GM19372 (cell line): ENCODE data around the gene TMEM269.
"Not testable (repeated sequence)": the region's sequence is repeated elsewhere in the genome, so short reads cannot be mapped to it uniquely, and the experiment has no call there.

Source experiments
- ATAC-seq: cut with Tn5 transposase; IDR thresholded peaks from one replicate; pipeline ENCODE4 v1.9.1; 2021; ENCODE audit warnings: mild to moderate bottlenecking, low read depth, moderate library complexity; ENCODE audit not compliant: unreplicated experiment

TMEM269 gene

DNA sequence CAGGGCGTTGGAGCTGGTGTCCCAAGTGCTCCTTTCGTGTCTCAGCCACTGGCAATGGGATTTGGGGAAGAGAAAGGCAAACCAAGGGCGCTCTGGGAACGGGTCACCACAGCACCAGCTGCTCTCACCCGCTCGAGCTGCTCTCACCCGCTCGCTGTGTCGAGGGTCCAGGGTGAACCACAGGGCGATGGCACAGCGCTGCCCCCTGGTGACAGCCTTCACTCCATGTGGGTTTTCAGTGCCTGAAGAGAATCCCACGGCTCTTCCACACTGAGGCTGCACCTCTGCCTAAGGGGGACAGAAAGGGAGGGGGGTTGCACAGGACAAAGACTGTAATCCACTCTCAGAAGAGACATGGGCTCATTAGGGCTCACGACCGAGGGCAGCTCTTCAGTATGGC is 37.7 kb upstream of the TMEM269 start:
- no peak for ATAC-seq

DNA sequence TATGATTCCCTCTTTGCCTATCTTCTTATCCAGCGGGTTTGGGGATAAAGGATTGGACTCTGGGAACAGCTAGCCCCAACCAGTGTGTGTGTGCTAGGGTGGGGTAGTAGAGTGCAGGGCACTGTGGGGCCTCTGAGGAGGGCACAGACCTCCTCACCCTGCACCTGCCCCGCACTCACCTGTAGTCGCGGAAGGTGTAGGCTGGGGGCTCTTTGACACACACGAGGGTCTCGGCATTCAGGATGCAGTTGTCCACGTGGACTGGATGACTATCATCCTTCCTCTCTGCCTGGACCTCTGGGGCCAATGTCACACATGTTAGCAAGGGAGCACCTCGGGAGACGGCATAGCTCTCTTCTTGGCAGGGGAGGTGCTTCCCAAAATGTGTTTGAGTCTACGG is 36.8 kb upstream of the TMEM269 start:
- ATAC-seq = no peak

DNA sequence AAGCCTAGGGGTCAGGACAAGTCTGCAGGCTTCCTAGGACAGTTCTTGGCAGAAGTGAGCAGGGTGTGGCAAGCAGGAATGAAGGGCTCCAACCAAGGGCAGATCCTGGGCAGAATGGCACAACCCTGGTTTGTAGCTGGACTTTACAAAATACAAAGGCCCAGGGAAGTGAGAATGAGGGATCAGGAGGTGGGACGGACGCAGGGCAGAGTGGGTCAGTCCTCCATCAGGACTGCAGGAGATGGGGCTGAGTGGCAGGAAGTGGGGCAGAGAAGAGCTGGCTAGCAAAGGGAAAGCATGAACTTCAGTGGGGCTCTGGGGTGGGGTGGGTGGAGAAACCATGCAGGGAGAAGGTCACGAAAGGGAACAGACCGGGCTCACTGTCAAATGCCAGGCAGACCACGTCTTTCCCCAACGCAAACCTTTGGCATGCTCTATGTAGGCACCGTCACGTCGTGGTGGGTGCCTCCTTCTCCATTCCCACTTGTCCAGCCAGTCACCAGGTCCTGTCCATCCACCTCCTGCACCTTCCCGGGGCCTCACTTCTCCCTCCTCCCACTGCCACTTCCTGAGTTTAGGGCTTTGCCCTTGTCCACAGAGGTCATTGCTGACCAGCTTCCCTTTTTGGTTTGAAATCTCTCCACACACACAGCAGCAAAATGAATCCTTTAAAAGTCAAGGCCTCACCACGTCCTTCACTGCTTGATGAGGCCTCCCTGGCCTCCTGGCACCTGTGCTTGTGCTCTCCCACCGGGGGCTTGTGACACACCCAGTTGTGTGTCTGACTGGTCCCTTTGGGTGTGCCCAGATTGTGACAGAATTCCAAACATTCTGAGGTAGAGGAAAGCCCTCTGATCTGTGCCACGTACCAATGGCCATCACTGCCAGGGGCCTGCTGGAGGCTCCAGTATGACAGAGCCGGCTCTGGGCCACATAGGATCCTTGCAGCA is 36.1 kb upstream of the TMEM269 start:
- ATAC-seq = no peak

DNA sequence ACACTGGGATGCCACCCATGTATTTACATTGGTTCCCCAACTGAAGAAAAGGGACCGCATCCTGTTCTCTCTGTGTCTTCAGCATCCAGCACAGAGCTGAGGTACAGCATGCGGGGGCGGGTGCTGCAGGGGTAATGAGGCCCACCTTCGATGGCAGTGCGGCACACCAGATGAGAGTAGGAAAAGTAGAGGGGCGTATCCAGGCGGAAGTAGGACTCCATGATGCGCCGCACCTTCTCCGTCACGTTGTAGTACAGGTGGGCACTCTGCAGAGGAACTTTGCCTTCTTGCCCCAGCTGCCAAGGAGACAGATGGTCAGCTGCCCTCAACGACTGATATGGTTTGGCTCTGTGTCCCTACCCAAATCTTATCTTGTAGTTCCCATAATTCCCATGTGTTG is 34.8 kb upstream of the TMEM269 start:
- no peak for ATAC-seq

DNA sequence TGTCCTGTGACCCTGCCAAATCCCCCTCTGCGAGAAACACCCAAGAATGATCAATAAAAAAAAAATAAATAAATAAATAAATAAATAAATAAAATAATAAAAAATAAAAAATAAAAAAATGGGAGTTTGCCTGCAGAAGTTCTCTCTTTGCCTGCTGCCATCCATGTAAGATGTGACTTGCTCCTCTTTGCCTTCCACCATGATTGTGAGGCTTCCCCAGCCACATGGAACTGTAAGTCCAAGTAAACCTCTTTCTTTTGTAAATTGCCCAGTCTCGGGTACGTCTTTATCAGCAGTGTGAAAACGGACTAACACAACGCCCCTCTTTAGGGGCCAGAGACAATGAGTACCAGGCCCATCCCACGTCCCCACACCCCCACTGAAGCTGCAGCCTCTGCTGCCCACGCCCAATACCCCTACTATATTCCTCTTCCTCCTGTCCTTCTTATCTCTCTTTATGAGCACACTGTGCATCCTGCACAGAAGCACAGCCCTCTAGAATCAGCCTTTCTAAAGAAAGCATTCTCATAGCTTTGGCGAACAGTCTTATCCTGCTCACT is 33.2 kb upstream of the TMEM269 start:
- not testable (repeated sequence) for ATAC-seq

DNA sequence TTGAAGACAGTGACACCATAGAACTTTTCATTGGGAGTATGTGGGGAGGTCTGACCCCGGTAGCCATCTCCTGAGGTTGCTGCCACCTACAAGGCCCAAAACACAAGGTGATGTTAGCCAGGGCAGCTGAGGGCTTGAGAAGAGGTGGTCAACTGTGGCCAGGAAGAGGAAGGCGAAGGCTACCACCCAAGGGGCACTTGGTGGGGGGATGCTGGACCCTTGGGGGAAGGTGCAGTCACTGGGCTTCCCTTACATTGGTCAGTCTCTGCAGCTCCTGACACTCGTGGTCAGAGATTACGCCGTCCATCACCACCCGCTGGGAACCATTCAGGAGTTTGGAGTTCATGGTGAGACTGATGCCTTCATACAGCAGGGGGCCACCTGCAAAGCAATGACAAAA is 32.5 kb upstream of the TMEM269 start:
- no peak for ATAC-seq

DNA sequence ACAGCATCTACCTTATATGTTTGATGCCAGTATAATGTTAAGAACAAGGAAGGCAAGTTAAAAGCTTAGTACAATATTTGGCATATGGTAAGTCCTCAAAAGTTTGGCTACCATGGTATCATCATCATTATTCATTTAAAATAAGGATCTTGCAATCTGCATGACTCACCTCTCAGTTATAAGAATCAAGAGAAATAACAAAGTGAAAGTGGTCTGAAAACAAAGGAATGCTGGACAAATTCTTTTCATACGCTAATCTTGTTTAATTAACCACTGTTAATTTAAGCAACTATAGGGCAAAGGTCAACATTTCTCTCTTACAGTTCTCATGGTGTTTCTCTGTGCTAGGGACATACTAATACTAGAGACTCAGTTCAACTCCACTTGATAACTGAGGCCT is 31.7 kb upstream of the TMEM269 start:
- no peak for ATAC-seq

DNA sequence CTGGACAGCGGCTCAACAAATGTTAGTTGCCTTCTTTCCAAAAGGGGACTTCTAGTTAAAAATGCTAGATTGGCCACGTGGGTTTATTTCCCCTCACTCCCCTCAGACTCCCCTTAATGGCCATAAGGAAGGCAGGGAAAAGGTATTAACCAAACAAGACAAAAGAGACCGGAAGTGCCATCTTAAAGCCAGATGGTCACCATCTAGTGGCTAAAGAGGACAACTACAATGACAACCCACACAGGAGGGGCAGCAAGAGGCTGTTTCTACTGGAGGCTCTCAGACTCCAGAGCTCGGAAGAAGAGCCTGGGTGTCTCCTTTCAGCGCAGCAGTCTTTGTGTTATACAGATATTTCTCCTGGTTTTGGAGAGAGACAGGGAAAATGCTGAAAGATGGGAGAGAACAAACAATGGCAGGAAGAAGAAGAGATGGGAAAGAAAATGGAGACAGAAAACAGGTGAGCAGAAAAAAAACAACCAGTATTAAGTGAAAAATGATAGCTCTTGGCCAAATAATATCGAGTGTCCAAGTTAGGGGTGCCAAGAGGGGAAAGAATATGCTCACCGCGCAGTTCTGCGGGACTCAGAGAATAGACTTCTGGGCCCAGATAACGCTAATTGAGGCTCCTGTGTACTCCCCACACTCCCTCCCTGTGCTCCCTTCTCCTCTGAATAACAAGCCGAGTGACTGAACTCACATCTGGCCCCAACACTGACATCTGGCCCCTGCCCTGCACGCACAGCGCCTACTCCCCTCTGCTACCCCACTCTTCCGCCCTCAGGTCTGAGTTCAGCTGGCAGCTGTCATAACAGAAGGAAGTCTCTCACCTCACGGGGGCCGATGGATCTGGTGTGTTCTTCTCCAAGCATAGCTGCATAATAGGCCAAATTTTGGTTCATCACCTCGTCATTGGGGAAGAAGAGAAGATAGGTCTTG is 27.6 kb upstream of the TMEM269 start:
- ATAC-seq = no peak

DNA sequence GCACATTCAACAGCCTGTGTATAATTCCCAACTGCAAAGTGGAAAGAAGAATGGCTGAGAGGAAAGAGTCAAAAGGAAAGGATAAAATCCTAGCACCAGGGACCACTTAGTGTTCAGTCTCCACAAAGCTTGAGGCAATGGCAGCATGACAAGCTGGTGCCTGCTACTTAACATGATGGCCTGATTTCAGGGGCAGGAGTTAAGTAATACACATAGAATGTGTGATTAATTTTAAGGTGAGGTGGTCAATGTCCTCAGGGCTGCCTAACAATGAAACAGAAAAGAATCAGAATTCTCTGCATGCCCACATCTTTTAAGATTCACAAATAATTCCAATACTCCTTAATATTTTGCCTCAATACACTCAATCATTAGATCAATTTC is 26.9 kb upstream of the TMEM269 start:
- no peak for ATAC-seq

DNA sequence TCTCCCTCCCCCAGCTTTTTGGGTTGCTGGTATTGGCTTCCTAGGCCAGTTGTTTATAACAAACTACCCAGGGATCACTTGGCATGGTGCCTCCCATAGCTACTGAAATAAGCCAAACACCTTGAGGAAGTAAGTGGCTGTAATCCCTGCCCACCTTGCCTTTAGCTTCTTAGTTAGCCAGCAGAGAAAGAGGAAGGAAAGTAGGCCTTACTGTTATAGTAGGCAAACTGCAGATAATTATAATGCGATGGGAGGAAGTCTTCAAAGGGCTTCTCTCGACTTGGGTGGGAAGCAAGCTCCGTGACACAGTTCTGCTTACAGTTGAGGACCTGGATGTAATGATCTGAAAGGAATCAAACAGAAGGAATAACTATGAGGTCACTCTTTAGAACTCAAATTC is 26.1 kb upstream of the TMEM269 start:
- ATAC-seq = no peak

DNA sequence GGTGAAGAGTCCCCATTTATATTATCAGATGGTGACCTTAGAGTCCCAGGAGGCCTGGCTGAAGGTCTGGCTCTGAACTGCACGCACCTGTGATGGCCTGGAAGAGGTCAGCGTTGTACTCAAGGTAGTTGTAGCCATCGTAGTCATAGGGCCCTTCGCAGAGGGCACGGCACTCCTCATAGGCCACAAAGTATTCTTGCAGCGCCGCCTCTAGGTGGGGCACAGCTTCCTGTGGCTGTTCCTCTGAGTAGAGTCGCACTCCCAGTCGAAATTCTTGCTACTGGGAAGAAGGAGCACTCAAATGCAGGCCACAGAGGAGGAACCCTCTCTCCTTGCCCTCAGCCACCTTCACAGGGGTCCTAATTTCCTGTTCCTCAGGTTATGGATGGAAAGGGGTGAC is 25.7 kb upstream of the TMEM269 start:
- no peak for ATAC-seq

DNA sequence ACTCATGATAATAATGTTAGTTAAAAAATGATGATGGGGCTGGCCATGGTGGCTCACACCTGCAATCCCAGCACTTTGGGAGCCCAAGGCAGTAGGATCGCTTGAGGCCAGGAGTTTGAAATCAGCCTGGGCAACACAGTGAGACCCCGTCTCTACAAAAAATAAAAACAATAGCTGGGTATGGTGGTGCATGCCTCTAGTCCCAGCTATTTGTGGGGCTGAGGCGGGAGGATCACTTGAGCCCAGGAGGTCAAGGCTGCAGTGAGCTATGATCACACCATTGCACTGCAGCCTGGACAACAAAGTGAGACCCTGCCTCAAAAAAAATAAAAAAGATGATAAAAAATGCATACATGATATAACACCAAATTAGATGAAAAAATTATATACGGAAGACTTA is 23.2 kb upstream of the TMEM269 start:
- no peak for ATAC-seq

DNA sequence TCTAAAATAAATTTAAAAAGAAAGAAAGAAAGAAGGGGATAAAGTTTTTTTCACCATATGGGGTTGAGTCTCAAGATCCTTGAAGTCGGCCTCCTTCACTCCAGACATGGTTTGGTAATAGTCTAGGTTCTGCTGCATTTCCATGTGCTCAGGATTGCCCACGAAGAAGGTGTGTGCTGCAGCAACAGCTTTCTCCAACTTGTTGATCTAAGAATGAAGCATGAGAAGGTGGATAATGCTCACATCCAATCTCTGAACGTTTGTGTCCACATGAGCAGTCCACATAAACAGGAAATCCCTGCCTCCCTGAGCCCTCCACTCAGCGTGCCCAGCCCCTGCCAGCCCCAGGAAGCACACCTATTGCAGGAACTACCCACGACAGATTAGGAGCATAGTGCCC is 22.5 kb upstream of the TMEM269 start:
- ATAC-seq = no peak

DNA sequence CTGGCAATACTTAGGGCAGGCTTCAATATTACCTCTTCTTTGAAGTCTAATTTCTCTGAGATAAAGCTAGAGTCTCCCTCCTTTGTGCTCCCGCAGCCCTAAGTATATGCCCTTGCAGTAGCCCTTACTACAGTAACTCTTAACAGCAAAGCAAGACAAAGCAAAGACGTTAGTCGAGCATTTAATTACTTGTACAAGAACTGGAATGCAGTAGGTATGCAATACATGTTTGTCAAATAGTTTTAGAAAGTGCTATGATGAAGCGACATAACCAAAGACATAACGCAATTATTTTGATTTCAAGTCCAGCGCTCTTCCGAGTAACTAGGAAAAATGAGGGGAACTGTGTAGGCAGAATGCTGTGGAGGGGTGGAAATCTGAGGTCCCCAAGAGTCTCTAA is 19.5 kb upstream of the TMEM269 start:
- ATAC-seq = no peak

DNA sequence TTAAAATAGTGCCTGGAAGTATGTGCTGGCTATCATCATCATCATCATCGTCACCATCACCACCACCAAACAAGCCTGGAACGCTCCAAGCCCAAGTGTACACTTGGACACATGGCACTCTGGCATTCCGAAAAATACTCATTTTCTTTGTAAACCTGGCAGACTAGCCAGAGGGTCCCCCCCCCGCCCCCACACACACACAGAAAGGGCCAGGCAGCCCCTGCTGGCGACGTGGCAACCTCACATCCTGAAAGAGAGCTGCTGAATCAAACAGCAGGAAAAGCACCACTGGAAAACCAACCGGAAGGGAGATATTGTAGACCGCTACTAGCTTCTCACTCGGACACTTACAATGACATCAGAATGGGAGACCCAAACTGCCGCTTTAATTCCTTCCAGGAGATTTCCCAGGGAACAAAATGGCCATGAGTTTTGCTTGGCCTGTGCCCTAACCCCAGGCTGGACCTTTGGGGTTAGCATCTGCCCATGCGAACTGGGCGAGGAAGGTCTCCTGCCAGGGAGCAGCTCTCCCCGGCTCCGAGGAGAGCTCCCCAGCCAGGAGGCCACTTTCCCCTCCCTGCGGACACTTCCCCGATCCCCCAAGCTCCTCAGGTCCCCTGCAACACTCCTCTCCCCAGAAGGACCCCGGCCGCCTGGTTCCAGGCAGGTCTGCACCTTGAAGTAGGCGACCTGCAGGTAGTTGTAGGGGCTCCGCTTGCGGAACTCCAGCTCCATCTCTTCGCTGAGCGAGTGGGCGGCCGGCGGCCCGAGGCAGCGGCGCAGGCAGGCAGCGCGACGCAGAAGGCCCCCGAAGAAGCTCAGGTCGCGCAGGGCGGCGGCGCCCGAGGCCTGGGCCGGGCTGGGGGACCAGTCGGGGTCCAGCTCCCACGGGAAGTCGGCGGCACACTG is 18.7 kb upstream of the TMEM269 start:
- ATAC-seq = peak; percentile 24

DNA sequence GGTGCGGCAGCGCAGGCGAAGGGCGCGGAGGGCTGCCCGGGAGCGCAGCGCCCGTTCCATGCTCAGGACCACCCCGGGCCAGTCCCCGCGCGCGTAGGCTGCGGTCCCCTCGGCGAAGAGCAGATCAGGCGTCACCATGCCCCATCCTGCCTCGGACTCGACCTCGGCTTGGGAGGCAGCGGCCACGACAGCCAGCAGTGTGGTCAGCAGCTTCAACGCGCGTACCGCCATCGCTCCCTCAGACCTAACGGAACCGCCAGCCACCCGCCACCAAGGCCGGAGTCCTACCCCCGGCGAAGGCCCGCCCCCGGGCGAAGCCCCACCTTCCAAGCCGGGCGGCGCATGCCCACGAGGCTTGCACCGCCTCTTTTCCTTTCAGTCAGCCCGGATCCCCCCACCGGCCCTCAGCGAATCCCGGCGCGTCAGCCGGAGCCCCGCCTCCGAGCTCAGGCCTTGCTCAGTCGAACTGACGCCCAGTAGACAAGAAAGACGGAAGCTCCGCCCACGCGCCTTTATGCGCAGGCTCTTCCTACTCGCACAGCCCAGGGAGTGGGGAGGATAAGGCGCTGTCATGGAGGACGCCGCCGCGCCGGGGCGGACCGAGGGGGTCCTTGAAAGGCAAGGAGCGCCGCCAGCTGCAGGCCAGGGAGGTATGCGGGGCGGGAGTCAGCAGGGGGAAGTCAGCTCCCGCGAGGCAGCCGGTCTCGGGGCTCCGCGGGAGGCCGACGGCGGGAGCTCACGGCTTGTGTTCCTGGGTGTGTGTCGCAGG is 17.9 kb upstream of the TMEM269 start, which contains the start of the genes C1orf50 and P3H1:
TSS of gene C1orf50 (plus strand) at position 509 of the 769 bp plus-strand sequence. CDS start at position 572, 63 bp downstream.
TSS of gene P3H1 (minus strand) at position 288 of the 769 bp plus-strand sequence. CDS start at position 231, 57 bp downstream.
- ATAC-seq = peak; percentile 87

DNA sequence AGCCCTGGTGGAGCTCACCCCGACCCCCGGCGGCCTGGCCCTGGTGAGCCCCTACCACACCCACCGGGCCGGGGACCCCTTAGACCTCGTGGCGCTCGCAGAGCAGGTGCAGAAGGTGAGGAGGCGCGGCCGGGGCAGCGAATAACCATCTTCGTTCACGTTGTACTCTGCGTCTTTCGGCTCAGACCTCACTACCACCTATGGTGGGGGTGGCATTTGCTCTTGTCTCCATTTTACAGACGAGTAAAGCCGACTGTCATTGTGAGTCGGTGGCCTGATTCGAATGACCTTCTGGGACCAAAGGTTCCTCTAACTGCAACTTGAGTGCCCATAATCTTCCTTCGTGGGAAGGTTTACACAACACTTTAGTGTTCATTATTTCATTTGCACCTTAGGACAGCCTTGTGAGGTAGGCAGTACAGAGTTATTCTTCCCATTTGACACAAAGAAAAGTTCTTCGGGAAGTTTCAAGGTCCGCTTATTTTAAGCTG is 17.2 kb upstream of the TMEM269 start:
- peak; percentile 1 for ATAC-seq

DNA sequence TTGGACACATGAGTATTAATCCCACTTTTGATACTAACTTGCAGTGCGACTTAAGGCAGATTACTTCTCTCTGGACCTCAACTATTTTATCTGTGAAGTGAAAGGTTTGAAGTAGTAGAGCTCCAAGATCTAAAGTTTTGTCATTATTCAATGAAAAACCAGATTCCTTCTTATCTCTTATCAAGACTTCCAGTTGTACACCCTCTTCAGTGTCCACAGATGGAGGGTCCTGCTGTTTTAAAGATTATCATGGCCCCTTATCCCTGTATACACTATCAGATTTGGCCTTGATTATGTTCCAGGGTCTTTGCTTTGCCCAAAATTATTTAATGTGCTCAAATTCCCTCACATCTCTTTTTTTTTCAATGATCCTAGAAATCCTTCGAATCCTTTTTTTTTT is 16.6 kb upstream of the TMEM269 start:
- no peak for ATAC-seq

DNA sequence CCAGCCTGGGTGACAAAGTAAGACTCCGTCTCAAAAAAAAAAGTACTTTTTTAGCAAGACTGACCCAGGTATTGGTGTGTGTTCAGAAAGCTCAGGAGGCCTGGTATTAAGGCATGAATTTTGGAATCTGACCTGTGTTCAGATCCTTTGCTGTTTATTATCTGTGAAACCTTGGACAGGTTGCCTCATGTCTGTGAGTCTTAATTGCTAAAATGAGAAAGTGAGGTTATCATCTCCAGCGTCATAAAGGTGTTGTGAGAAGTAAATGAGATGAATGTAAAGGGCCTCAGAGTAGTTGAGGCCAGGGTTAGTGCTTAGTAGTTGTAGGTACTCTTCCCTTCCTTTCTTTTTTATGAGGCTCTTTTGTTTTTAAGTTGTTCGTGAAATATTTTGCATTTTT is 15.0 kb upstream of the TMEM269 start:
- no peak for ATAC-seq
